SU-DHL-6 (cell line): ENCODE results near the gene TTC12.

Source experiments
- CTCF ChIP-seq: fragments of 200-600 bp; sonication (generic); IDR thresholded peaks from one replicate; pipeline ENCODE4 v1.5.1; 2017; ENCODE audit warnings: antibody characterized with exemption, mild to moderate bottlenecking, low read length, moderate library complexity; ENCODE audit not compliant: insufficient read depth, poor library complexity, severe bottlenecking
- EZH2phosphoT487 ChIP-seq: fragments of 200-600 bp; sonication (generic), shearing (Covaris generic); conservative IDR thresholded peaks from 2 replicates; pipeline ENCODE4 v1.6.1; 2018; ENCODE audit warnings: mild to moderate bottlenecking, antibody characterized with exemption, low read length, moderate library complexity, mixed read lengths

DNA sequence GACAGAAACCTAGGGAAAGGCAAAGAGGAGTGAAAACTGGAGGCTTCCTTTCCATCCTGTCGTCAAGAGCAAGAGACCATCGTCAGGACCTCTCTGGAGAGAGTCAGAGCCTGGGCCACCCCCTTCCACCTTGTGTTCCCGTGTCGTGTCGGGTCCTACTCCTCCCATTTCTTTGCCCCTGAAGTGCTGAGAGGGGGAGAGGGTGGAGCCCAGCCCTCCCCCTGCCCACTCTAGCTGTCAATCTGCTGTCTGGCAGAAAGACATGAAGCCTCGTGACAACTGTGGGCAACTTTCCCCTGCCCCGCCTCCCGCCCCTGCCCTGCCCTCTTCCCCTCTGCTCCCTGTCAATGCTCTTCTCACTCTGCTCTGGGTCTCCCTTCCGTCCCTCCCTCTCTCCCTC, 93.8 kb downstream of the TTC12 start:
- no peak for TF ChIP-seq CTCF
- no peak for TF ChIP-seq EZH2phosphoT487
